GM19351 (cell line): ENCODE data around the gene FOXD1.
"Not testable (repeated sequence)": the region's sequence is repeated elsewhere in the genome, so short reads cannot be mapped to it uniquely, and the experiment has no call there.

Experiments used
- ATAC-seq: cut with Tn5 transposase; IDR thresholded peaks from one replicate; pipeline ENCODE4 v1.9.1; 2021; ENCODE audit warnings: mild to moderate bottlenecking, moderate library complexity; ENCODE audit not compliant: unreplicated experiment

Gene FOXD1

DNA sequence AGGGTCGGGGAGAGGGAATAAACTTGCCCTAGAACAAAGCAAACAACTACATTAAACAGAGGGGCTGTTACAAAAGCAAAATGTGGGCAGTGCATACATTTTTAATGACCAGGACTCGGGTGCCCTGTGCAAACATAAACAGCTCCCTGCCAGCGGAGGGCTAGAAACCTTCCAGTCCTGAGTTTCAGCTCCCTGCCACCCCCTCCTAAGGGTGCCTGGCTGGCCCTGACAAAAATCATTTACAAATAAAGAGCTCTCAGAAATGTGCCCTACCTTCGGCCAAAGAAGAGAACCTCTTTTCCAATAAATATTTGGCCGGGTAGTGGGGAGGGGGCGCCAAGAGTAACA is 29.5 kb downstream of the FOXD1 start:
- no peak for ATAC-seq

DNA sequence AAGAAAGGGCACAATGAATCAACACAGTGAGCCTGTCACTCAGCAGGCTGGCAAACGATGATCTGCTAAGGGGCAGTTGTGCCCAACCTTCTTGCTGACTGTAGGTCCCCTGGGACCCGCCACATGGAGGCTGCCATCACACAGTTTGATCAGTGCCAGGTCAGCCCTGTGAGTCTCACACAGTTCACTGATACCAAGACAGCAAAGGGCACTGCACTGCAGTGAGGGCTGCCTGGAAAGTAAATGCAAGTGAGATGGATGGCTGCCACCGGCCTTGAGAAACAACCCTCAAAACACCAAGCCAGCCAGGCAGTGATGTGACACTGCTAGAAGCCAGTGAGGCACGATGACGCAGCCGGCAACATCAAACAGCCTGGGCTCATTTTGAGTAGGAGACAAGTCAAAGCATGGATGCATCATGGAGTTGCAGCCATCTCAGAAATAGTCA is 30.3 kb downstream of the FOXD1 start:
- ATAC-seq: no peak

DNA sequence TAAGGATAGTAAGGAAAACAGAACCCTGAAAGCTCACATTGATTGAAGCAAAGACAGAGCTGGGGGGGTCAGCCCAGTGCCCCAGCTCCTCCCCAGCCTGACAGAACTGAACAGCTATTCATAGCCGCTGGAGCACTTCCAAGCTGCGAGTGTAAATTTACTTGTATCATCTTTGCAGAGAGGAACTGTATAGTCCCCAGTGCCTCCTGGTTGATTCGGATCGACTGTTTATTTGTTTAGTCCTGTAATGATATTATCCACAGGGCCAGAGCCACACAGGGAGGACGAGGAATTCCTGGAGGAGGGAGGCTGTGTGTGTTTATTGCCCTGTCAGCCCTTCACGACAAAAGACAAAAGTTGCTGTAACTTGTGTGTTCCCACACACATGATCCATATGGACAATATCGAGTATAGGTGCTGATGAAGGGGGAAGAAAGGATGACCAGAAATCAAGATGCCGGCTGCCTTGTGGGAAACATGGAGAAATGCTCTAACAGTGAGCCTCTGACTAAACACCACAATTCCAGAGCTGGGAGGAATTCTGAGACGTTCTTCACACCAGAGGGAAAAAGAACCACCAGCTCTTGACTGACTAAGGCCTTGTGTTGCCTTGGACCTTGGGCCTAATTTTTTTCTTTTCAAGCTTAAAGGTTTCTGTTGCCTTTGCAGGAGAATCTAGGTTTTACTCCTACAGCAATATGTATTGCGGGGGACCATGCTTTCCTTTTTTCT is 31.1 kb downstream of the FOXD1 start:
- no peak for ATAC-seq

DNA sequence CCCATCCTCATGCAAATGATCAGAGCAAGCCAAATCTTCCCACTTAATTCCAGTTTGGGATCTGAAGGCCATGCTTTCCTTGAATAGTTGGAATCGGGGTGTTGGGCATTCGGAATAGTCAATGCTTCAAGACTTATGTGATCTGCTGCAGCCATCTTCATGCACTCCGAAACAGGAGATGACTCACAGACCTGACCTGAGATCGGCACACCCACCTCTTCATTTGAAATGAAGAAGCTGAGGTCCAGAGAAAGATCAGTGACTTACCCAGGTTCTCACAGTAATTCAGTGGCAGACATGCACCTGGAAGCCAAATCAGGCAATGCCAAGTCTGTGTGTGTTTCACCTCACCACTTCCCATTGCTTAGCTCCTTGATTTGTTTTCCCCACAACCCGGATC is 33.0 kb downstream of the FOXD1 start:
- no peak for ATAC-seq

DNA sequence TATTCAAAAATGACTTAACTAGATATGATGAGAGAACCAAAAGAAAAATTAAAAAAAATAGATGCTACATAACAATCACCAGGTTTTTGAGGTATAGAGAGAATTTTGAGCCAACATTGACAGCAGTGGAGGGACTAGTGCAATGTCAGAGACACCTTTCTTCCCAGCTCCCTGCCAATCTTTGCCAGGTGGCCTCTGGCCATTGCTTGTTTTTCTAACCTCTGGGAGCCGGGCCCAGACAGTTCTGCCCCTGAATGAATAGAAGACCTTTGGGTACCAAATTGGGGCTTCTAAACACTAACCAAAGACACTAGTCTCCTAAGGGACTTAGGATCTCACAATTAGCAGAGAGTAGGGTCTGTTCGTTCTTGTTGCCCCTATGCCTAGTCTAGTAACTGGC is 33.4 kb downstream of the FOXD1 start:
- ATAC-seq: no peak

DNA sequence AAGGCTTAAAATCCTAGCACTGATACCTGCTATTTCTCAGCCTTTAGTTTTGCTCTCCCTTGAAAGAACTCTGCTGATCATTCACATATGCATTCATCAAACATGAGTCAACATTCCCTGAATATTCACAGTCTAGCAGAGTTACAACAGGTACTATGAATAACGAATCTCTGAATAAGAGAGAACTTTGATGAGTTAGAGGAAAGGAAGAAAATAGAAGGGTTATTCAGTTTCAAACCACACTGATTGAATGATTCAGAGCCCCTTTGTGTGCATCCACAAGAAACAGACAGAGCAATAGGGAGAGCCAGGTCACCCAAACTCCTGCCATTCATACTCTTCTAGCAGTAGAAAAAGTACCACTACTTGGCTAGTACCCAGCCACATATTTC is 36.0 kb downstream of the FOXD1 start:
- no peak for ATAC-seq

DNA sequence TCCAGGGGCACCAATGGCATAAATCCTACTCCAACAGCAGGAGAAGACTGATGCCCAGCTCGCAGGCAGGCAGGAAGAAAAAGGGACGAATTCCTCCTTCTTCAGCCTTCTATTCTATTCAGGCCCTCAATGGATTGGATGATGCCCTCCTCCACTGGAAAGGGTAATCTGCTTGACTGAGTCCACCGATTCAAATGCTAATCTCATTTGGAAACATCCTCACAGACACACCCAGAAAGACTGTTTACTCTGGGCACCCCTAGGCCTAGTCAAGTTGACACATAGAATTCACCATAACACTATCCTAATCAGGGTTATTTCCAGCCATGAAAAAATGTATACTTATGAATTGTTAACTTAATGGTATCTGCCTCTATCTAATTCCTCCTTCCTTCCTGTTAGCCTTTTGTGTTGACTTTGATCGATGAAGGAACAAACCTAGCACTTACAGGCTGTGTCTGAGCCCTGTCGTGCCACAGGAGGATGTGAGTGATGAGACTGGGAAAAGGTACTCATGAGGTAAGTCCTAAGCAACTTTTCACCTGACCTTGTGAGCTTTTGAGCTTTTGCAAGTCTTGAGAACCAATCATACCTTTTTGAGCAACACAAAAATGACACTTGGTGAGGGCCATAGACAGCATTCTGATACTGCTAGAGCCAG is 36.5 kb downstream of the FOXD1 start:
- no peak for ATAC-seq

DNA sequence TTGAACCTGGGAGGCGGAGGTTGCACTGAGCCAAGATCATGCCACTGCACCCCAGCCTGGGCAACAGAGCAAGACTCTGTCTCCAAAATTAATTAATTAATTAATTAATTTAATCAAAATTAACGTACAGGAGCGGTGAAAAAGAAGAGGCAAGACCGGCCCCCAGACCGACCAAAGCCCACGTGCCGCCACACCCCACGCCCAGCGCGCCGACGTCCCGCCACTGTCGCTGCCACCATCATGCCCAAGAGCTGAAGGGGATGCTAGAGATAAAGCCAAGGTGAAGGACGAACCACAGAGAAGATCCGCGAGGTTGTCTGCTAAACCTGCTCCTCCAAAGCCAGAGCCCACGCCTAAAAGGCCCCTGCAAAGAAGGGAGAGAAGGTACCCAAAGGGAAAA is 38.6 kb downstream of the FOXD1 start:
- not testable (repeated sequence) for ATAC-seq

DNA sequence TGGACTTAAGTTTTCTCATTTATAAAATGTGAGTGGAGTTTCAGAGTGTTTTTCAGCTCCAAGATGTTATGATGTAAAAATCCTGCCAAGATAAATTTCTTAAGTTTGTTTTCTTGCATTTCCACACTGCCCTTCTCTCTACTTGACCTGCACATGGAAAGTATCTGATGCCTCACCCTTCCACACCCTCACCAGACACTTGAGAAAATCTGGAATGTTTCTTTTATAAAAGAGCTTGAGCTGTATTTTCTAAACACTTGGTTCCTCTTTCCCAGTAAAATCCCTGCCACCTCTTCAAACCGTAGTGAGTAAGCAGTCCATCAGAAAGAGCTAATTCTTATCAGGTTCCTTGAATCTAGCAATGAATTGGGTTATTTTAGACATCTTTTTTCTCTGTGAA is 42.9 kb downstream of the FOXD1 start:
- ATAC-seq: no peak

DNA sequence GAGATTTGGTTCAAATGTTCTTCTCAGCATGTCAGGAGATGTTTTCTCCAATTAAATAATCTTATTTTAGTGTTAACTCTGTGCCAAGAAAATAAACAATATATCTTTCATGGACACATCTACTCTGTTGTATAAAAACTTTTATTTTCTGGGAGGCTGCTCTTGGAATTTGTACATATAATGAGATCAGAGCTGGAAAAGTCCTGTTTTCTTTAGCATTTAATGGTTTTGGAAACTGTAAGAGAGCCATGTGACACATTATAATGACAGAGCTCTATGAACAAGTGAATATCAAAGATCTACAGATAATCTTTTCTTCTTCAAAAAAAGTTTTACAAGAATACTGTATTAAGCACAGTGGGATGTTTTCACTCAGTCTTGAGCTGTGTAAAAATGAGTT is 48.8 kb downstream of the FOXD1 start:
- no peak for ATAC-seq
